NCI-H446 treated with DMSO at 0.1 percent for 48 hours (cell line): ENCODE measurements around the gene ATPAF2.

Experiments used
- DNase-seq: peaks from one replicate; lab custom pipeline; 2025; lab: John Stamatoyannopoulos, UW

ATPAF2 gene

DNA sequence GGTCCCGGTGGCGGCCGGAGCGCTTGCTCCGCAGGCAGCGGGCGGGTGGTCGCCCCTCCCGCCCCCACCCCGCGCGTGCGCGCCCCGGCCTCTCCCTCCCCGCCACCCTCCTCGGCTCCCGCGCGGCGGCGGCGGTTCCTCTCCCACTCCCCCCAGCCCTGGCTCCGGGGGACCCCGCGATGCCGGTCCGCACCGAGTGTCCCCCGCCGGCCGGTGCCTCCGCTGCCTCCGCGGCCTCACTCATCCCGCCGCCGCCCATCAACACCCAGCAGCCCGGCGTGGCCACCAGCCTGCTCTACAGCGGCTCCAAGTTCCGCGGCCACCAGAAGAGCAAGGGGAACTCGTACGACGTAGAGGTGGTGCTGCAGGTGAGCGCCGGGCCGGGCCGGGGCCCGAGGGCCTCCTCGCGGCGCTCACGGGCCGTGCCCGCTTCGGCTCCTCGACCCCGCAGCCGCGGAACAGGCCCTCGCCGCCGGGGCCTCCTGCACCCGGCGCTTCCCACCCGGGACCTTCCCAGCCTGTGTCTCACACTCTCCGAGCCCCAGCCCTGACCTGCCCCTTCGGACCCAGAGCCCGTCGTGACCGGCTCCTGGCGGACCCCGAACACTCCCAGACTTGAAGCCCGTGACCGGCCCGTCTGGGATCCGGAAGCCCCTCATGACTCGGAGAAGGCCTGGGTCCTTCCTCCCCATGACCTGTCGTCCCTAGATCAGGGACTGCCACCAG is 730 bp upstream of the ATPAF2 start:
- DNase-seq: no peak

DNA sequence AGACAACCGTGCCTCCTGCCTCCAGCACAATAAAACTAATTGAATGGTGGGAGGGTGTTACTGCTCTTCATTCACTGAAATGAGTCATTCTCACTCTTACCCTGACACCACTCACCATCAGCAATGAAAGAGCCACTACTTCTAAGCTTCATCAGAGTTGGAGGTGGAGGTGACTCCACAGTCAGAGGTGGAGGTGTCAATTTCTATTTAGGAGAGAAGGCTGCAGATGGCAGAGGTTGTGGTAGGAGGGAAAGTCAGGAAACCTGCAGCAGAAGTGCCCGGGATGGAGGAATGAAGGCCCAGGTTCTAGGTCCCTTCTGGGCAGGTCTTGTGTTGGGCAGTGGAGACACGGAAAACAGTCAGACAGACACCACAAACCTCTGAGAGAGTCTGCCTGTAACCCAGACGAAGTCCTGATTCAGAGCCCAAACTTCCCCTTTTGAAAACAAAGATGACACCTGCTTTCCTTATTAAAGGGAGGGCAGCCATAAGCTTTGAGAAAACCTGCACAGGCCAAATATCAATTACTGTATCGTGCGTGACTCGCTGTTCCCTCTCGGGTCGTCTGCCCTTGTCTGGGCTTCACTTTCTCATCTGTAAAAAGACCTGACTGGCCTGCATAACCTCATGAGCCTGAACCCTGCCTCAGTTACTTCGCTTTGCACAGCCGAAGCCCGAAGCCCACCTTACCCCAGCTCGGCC is 668 bp downstream of the ATPAF2 start:
- DNase-seq: no peak

DNA sequence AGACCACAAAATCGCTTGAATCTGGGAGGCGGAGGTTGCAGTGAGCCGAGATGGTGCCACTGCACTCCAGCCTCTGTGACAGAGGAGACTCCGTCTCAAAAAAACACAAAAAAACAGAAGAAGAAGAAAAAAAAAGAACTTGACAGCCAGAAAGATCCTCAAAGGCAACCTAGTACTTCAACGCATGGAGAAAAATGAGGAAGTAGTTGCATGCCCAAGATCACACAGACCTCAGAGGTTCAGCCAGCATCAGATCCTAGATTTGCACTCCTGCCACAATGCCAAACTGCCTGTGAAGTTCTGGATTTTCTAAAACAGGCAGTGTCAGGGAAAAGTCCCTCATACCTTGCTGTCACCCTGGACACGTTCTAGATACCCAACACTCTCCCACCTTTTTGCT is 1.5 kb downstream of the ATPAF2 start:
- no peak for DNase-seq

DNA sequence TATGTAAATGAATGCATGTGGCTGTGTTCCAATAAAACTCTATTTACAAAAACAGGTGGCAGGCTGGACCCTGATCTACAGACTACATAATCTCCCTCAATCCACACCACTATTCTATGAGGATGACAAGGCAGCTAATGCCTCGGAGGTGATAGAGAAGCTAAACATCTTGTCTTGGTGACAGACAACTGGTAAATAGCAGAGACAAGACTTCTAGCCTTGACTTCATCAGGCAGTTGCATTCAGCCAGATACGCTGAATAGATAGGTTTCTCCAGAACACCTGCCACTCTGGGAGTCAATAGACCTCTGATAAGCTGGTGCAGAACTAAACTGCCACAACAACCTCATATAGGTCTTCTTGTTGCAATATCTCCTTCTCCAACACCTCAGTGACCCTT is 3.3 kb downstream of the ATPAF2 start:
- no peak for DNase-seq

DNA sequence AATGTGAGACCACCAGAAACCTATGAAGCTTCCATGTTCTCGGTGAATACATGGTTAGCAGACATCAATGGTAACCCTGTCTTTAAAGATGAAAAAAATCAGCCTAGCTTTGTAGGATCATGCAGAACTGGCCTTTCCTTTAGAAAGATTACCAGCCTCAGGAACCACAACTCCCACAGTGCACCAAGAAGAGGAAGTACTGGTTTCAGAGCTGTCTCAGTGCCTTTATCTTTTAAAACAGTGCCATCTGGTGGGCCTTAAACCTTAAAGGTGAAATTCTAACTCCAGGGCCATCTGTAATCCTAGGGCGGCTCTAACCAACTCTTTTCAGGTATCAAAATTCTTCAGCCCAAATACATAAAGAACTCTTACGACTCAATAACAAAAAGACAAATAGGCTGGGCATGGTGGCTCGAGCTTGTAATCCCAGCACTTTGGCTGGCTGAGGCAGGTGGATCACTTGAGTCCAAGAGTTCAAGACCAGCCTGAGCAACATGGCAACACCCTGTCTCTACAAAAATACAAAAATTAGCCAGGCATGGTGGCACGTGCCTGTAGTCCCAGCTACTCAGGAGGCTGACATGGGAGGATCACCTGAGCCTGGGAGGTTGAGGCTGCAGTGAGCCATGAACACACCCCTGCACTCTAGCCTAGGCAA is 5.4 kb downstream of the ATPAF2 start:
- peak; percentile 52 for DNase-seq

DNA sequence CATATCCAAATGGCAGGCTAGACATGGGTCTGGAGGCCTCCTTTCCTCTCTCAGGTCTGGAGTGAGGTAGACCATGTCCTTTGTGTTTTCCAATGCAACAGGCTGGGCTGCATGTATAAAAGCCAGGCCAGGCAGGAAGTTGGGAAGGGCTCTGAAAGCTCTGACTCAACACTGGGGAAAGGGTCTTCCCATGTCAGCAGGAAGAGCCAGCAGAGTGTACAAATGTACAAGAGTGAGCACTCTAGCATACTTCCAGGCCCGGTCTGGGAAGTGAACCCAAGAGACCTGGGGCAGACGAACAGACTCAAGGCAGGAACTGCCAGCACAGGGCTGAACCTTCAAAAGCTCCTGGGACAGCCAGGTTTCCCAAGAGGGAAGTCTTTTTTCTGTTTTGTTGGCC is 7.0 kb downstream of the ATPAF2 start:
- no peak for DNase-seq

DNA sequence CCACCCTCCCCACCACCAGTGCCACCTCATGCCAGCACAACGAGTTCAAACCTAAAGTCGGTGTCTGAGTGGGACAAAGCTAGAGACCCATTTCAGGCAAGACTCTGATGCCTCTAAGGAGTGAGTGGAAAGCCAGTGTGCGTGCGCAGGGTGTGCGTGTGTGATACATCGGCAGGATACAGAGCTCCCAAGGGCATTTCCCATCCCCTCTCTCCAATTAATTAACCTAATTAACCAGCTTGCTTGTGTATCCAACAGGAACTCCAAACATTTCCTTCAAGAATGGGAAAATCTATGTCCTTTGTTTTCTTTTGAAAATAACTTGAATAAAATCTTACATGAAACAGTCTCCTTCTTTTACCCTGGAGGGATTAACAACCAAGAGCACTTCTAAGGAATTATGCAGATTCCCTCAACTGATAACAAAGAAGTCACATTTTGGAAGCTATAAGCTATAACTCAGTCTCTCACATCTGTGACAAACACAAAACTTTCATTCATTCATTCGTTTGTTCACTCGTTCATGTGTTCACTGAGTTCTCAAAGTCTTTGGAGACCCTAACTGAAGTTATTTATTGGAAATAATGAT is 9.9 kb downstream of the ATPAF2 start:
- DNase-seq: no peak

DNA sequence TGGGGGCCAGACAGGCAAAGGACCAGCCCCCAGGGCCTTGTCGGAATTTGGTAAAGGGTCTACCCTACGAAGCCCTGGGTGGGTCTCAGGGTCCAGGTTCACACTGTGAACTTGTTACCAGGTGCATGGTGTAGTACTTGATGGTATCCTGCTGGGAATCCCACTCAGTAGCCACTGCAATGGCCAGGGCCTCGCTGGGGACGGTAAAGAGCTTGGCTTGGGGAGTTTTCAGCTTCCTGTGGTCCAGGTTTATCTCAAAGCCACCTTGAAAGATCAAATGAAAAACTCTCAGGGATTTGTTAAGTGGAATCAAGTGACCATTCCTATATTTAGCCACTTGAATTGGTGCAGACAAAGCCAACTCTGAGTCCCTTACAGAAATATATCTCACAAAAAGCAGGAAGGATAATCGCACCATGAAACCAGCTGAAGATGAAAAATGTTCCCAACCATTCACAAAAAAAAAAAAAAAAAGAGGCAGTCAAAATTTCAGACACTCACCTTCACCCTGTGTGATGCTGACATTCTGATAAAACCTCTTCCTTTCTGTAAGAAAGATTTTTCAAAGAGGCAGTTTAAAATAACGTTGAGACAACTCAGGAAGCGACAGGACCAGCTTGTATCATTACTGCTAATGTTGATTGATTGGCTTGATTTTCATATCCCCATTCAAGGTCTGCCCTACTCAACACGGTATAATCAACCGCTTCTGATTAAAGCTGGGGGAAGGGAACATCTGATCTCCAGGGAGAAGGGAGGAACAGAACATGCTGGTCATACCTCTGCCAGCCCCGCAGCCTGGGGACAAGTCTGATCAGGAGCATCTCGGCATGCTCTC is 10.6 kb downstream of the ATPAF2 start:
- no peak for DNase-seq

DNA sequence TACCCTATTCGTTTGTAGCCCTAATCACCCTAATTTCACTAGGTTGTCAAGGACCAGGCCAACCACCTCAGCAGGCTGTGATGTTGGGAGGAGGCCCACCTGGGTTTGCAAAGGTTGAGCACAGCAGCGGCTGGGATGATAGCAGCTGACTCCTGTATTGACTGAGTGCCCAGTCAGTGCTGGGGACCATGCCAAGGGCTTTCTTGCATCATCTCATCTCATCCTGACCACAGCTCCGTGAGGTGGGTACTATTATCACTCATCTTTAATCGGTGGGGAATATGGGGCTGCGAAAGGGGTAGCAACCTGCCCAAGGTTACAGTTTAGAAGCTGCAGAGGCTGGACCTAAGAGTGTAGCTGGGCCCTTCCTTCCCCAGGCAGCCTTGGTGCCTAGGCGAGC is 11.7 kb downstream of the ATPAF2 start:
- DNase-seq: no peak

DNA sequence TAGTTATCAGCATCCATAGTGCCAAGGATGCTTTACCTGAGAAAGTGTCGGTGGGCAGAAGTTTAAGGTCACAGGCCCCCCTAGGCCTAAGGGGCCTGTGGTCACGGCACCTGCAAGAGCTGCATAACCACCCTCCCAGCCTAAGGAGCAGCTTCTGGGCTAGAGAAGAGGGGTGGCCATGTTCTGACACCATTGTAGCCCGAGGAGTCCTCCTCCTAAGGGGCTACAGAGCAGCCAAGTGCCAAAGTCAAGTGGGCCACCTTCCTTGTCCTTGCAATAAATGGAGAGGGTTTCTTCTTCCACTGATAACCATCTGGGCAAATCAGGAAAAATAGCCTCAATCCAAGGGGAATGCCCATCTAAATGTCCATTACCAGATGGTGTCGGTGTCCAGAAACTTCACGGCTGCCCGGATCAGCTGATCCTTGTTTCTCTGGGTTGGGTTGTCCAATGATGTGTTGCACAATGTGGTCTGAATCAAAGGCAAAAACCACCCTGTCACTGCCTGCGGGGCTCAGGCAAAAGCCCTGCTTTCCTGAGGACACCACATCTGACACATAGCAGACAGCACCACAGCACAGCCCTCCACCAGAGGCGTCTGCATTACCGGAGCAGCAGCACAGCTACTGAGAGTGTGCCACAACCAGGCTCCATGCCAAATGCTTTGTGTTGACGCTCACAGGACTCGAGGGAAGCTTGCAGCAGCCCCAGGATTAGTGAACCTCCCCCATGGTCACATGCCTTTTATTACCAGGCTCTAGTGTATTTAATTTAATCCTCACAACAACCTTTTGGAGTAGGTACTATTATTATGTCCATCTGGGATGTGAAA is 12.8 kb downstream of the ATPAF2 start:
- DNase-seq: peak; percentile 17

DNA sequence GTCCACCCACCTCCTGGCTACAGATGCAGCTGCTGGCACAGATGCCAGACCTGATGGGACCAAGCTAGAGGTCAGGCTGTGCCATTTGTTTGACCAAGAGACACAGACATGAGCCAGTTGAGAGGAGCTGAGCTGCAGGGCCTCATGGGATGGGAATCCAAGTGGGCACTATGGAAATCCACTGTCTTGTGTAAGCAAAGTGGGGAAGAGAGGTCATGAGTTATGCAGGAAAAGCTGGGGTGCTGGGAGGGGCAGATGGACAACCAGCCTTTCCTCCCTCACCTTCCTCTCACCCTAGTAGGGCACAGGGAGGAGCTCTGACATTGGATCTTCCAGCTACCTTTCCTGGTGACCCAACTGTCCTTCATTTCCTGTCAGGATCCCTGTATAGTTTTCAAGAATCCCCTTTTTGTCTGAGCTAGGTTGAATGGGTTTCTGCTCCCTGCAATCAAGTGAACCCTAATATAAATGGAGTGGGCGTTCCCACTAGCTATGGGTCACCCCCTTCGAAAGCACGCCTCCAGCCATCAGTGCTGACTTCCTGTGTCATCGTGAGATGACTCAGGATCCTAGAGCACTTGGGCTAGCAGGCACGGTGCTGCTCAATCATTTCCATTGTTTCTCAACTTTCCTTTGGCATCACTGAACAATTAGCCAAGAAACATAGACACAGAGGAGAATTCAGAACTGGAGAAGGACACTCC is 13.6 kb downstream of the ATPAF2 start:
- DNase-seq: no peak

DNA sequence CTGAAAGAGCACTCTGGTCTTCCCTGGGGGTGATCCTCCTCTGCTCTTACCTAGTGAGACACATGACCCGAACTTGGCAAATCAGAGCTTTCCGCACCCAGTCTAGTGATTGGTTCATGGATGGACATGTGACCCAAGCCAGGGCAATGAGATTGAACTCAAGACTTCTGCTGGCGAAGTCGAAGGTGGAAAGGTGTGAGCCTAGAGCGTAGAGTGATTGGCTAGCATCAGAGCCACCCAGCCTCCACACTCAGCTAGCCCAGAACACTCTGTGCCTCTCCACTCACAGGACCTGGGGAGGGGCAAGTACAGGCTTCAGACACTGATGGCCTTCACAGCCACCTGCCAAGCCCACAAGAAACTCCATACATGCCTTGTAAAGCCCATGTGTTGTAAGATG is 17.6 kb downstream of the ATPAF2 start:
- DNase-seq: no peak

DNA sequence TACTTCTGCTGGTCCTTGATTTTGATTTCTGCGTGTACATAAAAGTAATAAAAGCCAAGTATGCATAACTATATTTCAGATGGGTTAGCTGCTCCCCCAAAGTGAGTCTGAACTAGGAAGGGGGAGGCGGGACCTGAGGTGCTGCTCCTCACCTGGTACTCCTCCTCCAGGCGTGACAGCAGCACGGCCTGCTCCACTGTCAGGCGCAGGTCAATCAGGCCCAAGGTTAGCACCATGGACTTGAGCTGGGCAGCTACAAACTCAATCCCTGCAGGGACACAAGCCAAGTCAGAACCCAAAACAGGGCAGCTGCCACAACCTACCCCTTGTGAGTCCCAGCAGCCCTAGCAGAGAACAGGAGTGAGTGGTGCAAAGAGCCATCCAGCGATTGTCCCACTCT is 18.0 kb downstream of the ATPAF2 start:
- no peak for DNase-seq

DNA sequence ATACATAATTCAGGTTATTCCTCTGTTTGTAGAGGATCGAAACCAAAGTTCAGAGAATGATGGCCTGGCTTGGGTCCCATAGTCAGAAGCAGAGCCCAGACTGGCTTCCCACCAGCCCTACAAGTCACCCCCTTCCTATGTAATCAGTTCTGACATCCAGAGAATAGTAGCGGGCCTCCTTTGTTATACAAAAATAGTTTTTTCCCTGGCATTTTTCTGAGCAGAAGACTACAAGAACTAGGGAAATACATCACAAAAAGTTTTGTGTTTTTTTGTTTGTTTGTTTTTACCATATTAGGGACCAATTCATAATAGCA is 19.2 kb downstream of the ATPAF2 start:
- DNase-seq: no peak

DNA sequence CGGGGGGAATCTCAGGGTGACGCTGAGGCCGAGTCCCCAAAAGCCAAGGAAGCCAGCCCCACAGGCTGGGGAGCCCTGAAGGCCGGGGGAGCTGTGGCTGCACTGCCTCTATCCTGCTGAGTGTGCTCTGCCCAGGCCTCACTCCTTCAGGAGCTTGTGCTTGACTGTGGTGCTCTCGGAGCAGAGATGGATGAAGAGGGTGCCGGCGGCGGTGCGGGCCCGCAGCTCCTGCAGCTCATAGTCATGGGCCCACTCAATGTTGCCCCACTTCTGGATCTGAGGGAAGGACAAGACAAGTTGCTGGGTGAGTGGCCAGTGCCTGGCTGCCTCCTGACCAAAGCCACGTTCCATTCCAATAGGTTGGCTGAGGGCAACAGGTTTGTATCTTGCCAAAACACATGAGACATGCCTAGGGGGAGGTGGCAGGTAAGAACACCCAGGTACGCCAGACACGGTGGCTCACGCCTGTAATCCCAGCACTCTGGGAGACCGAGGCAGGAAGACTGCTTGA is 20.5 kb downstream of the ATPAF2 start:
- DNase-seq: no peak

DNA sequence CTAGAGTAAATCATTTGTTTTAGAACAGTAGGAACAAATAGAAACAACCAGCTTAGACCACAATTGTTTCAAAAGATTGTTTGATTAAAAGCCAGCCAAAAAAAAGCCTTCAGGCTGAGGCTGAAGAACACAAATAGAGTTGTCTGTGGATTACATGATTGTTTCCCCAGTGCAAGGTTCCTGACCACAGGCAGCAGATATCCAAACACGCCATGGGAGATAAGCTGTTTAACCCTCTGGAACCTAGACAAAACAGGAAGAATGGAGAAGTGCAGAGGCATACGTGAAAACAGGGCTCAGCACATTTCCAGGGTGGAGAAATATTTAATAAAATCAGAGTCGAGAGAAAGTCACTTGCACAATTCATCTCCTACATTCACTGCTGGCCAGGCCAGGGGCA is 21.0 kb downstream of the ATPAF2 start:
- no peak for DNase-seq

DNA sequence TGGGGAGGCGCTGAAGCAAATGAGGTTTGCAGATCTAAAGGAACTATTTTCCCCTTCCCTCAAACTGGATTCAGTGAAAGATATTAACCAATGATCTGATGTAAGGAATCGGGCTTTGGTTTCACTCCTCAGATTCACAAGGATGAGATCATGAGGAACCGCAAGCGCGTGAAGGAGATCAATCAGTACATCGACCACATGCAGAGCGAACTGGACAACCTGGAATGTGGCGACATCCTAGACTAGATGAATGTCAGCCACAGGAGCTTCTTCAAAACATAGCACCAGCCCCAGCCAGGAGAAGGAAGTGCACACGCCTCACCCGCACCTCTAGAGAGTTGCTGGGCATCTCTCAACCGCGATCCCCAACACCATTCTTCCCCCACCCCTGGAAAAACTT is 22.5 kb downstream of the ATPAF2 start:
- no peak for DNase-seq

DNA sequence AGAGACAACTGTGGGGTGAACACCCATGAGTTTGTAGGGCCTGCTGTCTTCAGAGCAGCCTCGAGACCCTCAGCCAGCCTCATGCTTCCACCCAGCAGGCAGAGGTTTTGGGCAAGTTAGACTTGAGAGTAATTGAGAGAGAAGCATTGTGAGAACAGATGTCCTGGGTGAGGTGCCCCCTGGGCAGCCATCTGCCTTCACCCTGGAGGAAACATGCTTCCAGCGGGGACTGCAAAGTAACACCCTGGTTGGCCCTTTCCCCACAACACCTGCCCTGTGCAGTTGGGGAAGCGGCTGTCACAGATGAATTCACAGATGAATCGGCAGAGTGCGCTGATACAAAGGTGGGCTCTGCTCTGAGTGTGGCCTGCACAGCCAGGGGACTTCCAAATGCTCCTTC is 23.4 kb downstream of the ATPAF2 start:
- DNase-seq: no peak

DNA sequence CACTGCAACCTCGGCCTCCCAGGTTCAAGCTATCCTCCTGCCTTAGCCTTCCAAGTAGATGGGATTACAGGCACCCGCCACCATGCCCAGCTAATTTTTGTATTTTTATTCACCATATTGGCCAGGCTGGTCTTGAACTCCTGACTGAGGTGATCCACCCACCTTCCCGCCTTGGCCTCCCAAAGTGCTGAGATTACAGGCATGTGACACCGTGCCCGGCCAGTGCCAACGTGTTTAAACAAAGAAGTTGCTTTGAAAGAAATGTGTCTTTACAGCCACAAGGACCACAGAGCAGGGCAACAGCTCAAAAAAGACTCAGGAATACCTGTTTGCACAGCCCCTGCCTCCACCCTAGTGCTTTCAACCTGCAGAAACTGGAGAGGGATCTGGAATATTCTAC is 25.0 kb downstream of the ATPAF2 start:
- DNase-seq: no peak

DNA sequence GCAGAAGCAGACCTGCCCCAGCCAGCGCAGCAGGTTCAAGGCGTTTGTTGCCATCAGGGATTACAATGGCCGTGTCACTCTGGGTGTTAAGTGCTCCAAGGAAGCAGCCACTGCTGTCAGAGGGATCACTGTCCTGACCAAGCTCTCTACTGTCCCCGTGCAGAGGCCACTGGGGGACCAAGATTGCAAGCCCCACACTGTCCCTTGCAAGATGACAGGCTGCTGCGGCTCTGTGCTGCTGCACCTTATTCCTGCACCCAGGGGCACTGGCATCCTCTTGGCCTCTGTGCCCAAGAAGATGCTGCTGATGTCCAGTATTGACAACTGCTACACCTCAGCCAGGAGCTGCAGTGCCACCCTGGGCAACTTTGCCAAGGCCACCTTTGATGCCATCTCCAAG is 27.7 kb downstream of the ATPAF2 start:
- no peak for DNase-seq
